Stimulated activated CD4-positive, alpha-beta T cell treated with anti-CD3 and anti-CD28 coated beads, TNF-alpha, amount 100 ng/mL, for 24 hours (primary cell): ENCODE measurements around the gene EVL.
"Not testable (repeated sequence)": the region's sequence is repeated elsewhere in the genome, so short reads cannot be mapped to it uniquely, and the experiment has no call there.

Experiments used
- DNase-seq, 3 experiments: peaks; one replicate each; pipeline ENCODE4 v3.0.0-alpha.2; 2020; ENCODE audit warnings: low read depth in 3 of 3

The EVL gene, protein sequence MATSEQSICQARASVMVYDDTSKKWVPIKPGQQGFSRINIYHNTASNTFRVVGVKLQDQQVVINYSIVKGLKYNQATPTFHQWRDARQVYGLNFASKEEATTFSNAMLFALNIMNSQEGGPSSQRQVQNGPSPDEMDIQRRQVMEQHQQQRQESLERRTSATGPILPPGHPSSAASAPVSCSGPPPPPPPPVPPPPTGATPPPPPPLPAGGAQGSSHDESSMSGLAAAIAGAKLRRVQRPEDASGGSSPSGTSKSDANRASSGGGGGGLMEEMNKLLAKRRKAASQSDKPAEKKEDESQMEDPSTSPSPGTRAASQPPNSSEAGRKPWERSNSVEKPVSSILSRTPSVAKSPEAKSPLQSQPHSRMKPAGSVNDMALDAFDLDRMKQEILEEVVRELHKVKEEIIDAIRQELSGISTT

GRCh38 chr14:100065111-100065871, at the start of gene EVL:
EVL (plus strand) TSS chr14:100065422; CDS start chr14:100065501, 79 bp downstream.
- peak in 2 of 3 experiments; percentile 80 to 87 for DNase-seq

GRCh38 chr14:100017553-100017952, 47.7 kb upstream of the EVL start:
- DNase-seq = no peak

- no peak for DNase-seq
These were observed 47.2 kb upstream of the EVL start for GRCh38 chr14:100018054-100018453.

- DNase-seq = no peak
These were observed 46.7 kb upstream of the EVL start for GRCh38 chr14:100018482-100018881.

DNA sequence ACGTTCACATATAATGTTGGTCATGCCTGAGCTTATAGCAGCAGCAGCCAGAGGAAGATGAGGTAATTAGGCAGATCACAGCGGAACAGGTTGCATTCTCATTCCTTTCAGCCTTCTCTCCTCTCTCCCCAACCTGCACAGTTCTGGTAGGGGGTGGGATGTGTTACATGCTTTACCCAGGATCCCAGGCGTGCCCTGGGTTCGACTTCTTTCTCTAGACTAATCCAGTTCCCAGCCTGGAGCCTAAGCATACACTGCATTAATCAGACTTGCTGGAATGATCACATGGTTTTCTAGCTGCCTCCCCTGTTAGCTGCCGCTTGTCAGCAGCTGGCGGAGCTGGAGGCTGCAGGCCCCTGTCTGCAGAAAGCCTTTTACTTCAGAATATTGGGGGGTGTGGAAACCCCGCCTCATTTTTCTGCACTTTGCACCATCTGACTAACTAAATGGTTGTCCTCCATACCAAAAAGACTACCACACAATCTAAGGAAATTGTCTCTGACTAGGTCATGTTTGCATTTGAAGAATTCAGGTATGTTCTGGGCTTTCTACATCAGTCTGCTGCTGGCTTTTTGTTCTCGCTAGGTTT, 46.0 kb upstream of the EVL start:
- no peak for DNase-seq

GRCh38 chr14:100020629-100021028, 44.6 kb upstream of the EVL start:
- no peak for DNase-seq

DNA sequence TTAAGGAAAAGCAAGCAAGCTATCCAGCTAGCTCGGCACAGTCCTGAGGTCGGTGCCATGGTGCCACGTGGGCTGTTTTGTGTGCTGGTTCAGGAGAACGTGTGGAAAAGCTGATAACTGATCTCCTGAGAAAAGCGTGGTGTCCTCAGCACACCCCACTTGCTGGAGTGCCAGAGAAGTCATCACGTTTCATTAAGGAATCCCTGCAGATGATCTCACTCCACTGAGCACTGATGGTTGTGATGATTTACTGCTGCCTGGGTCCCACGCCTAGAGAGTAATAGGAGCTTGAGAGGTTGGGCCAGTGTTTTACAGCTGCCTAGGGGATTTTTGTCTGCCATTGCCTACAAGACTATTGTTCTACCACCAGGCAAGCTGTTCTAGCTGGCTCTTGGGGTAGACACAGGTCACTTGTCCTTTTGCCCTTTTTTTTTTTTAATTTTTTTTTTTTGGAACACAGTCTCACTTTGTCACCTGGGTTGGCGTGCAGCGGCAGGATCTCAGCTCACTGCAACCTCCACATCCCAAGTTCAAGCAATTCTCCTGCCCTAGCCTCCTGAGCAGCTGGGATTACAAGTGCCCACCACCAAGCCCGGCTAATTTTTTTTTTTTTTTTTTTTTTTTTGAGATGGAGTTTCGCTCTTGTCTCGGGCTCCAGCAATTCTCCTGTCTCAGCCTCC, 42.3 kb upstream of the EVL start:
- DNase-seq = no peak

- DNase-seq = peak in 1 of 3 experiments; percentile 4
These were observed 40.1 kb upstream of the EVL start for GRCh38 chr14:100025111-100025510.

GRCh38 chr14:100027771-100028490, 37.3 kb upstream of the EVL start:
- no peak for DNase-seq

DNA sequence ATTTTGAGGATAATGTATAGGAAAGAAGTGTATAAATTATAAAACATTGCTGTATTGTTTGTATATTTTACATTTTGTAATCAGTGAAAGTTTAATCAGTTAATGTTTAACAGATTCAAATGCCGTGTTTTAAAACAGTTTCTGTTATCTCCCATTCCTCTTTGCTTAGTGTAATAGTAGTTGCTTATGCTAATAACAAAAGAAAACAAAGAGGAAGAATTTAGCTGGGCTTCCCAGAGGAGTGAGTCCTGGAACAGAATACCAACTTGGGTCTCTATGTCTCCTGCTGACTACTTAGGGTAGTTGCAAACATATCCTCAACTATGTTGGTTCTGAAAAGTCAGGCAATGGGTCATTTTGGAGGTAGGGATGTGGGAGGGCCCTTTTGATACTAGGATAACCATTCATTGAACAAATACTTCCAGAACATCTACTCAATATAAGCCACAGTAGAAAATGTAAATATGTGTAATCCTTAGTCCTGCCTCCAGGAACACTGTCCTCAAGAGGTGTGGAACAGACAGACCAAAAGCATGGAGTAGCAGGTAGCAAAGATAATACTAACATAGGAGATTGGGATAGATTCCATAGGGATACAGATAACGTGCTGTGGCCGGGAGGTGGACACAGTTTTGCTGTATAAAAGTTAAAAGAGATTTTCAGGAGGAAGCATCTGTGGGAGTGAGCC, 36.1 kb upstream of the EVL start:
- no peak for DNase-seq

- not testable (repeated sequence) for DNase-seq
These were observed 35.2 kb upstream of the EVL start for GRCh38 chr14:100030006-100030405.

DNA sequence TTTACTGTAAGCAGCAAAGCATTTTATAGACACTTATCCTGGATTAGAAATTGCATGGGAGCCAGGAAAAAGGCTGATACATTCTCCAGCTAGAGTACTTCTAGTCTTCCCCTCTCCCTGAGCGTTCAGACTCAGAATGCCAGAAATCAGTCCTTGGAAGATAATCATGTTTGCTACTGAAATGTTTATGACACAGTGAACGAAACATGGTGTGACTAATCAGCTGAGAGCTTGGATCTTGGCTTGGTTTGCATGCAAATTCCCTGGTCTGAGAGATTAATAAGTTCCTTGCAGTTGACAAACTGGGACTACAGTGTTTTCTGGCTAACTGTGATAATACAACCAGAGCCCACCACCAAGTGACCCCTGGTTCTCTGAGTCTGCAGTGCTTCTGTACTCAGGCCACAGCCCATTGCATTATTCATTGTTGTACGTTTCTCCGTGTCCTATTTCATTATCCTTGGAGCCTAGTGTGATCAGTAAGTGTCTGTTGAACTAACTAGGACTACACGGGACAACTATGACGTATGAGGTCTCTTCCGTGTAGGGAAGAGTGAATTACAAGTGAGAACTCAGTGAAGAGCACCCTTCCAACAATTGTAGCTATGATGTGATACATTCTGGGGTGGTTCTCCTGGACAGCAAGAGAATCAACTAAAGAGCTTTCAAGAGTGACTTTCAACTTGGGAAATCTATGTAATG, 34.6 kb upstream of the EVL start:
- DNase-seq = no peak

- DNase-seq = no peak
These were observed 33.5 kb upstream of the EVL start for GRCh38 chr14:100031506-100032281.

- no peak for DNase-seq
These were observed 32.5 kb upstream of the EVL start for GRCh38 chr14:100032738-100033137.

DNA sequence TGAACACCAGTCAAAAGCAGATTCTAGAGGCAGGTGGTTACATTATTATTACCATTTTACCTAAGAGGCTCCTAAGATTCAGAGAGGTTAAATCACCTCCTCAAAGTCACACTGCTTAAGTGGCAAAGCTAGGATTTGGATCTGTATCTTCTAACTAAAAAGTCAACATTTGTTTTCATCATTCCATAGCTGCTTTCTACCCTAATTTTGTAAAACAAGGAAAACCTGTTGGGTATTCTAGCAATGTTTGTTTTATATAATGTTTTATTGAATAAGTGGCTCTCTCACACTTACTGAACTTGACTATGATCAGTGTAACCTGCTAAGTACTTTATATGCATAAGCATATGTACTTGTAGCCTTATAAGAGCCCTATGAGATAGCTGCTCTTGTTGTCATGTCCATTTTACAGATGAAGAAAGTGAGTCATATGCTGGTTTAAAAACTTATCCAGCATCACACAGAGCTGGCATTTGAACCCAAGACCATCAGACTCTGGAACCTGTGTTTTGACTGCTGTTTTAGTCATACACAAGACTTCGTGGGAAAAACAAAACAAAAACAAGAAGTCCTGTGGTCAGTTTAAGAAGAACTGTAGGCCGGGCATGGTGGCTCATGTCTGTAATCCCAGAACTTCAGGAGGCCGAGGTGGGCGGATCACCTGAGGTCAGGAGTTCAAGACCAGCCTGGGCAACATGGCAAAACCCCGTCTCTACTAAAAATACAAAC, 31.7 kb upstream of the EVL start:
- no peak for DNase-seq

DNA sequence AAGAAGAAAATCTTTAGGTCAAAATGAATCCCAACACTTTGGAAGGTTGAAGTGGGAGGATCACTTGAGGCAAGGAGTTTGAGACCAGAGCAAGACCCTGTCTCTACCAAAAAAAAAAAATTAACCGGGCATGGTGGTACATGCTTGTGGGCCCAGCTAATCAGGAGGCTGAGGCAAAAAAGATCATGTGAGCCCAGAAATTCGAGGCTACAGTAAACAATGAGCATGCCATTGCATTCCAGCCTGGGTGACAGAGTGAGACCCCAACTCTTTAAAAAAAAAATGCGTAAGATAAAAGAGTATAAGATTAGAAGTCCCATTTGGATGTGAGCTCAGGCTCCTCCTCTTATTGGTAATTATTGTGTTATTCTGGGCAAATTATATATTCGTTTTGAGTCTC, 30.8 kb upstream of the EVL start:
- no peak for DNase-seq

GRCh38 chr14:100034961-100035500, 30.2 kb upstream of the EVL start:
- no peak for DNase-seq

DNA sequence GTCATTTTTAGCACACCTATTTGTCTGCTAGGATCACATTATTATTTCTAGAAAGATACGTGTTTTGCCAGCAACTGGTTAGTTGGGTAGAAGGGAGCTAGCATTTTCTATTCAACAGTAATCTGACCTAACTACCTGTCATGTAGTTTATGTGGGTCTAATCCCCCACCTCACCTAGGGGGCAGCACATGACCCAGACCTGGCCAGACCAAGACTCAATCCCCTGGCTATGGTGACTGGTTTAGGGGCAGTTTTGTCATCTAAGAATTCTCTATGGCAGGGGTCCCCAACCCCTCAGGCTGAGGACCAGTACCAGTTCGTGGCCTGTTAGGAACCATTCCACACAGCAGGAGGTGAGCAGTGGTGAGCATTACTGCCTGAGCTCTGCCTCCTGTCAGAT, 29.5 kb upstream of the EVL start:
- no peak for DNase-seq
